Activated CD4-positive, alpha-beta memory T cell treated with anti-CD3 and anti-CD28 coated beads, Interleukin-2, amount 10 ng/mL, durations not matched to agents 7 days and 5 days (primary cell): ENCODE data around the gene IL5RA. TPM values are rescaled to one million over a fixed set of nuclear protein-coding genes. Genes with fewer than 3 reads are reported as not detected.

Experiments
- CTCF ChIA-PET: fragments of 350-600 bp; sonication (Branson Sonifier 250); formaldehyde crosslinking; loops from one replicate; lab custom pipeline; 2021; ENCODE audit warnings: antibody characterized with exemption, inconsistent platforms; lab: Charles Lee
- POLR2A ChIA-PET: fragments of 350-600 bp; sonication (Branson Sonifier 250); formaldehyde crosslinking; loops from one replicate; lab custom pipeline; 2021; ENCODE audit warnings: antibody characterized with exemption; lab: Charles Lee
- DNase-seq: peaks from one replicate; pipeline ENCODE4 v3.0.0-alpha.2; 2020
- H3K27ac Mint-ChIP-seq: one replicate; pipeline ENCODE4 v1.8.0; 2021; ENCODE audit warnings: mild to moderate bottlenecking, mixed read lengths
- H3K27me3 Mint-ChIP-seq: one replicate; pipeline ENCODE4 v1.8.0; 2021; ENCODE audit warnings: mixed read lengths
- H3K36me3 Mint-ChIP-seq: one replicate; pipeline ENCODE4 v1.8.0; 2021; ENCODE audit warnings: low read depth, mixed read lengths
- H3K4me1 Mint-ChIP-seq: one replicate; pipeline ENCODE4 v1.8.0; 2021; ENCODE audit warnings: mixed read lengths
- H3K4me3 Mint-ChIP-seq: one replicate; pipeline ENCODE4 v1.8.0; 2021; ENCODE audit warnings: mild to moderate bottlenecking, mixed read lengths
- H3K9me3 Mint-ChIP-seq: one replicate; pipeline ENCODE4 v1.8.0; 2021; ENCODE audit warnings: mixed read lengths
- total RNA-seq, 2 experiments: library from RNA; stranded (reverse); gene quantifications; one replicate each; pipeline ENCODE4 v1.2.3, GENCODE V29; 2021

IL5RA gene
- total RNA-seq, 2 experiments from 2014 or later = not detected

DNA sequence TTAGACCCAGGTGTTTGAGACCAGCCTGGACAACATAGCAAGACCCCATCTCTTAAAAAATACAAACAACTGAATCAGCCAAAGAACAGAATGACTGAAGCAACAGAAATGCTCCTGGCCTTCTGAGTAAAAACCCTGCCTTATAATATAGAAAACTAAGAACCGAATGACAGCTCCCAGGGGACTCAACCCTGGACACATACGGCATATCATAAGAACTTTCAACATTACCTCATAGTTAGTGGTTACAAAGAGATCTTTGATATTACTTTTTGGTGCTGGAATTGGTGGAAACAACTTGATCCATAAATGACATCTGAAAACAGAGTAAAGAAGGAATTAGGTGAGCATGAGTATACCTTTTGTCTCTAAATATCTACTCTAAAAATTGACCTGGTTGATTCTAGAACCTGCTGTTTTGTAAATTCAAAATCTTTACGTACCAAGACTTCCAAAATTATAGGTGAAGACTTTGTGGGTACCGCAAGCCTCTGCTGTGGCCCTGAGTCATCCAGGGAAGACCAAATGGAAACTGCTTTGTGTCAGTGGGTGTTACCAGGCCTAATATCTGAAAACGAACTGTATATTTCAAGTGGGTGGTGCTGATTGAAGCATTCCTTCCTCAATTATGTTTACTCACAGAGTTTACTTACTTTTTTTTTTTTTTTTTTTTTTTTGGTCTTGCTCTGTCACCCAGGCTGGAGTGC, 35.5 kb downstream of the IL5RA start:
- H3K9me3 Mint-ChIP-seq = no peaks in the 10 kb centered on the region
- H3K27me3 Mint-ChIP-seq = no peaks in the 10 kb centered on the region
- ChIA-PET CTCF (no interaction called here), POLR2A (no interaction called here)
- H3K4me1 Mint-ChIP-seq = no peaks in the 10 kb centered on the region
- no peak overlapping the region for H3K4me3 Mint-ChIP-seq
- H3K36me3 Mint-ChIP-seq = no peaks in the 10 kb centered on the region
- no peak overlapping the region for H3K27ac Mint-ChIP-seq
- no peak for DNase-seq

DNA sequence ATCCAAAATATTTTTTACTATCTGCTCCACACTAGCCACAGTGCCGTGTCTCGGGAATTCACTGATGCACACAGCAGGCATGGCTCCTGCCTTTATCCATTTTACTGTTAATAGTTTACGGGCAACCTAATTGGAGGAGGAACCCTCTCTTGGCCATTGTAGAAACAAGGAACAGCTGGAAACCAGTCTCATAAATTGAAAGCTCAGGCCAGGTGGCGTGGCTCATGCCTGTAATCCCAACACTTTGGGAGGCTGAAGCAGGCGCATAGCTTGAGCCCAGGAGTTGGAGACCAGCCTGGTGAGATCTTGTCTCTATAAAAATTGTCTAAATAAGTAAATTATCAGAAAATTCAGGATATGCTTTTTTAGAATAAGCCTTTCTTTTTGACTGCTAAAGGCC, 39.0 kb downstream of the IL5RA start:
- Mint-ChIP-seq H3K9me3 (no peaks in the 10 kb centered on the region), H3K27ac (no peak overlapping the region), H3K27me3 (no peaks in the 10 kb centered on the region), H3K36me3 (no peaks in the 10 kb centered on the region), H3K4me1 (no peaks in the 10 kb centered on the region), H3K4me3 (no peak overlapping the region)
- CTCF ChIA-PET = no interaction called here
- no peak for DNase-seq
- POLR2A ChIA-PET = no interaction called here

DNA sequence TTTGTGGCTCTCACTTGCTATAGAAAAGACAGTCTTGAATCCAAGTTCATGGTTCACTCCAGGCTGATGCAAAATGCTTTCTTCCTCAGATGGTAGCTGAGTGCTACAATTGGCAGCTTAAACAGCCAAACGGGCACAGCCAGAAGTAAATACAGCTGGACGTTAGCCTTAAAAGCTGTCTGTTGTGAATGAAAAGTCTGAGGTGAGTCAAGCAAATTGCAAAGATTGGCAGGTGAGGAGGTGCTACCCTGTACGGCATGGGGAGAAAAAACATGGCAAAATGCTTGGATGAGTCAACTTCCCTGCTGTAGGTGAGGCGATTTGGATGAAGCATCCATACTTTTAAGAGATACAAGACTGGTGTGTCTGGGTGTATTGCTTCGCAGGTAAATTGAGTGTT, 40.5 kb downstream of the IL5RA start:
- ChIA-PET POLR2A (no interaction called here), CTCF (interaction anchor here (0.6 kb wide), 1 partner anchor 66 kb away, joined by 4 read pairs; no protein-coding TSS in a partner anchor)
- H3K27me3 Mint-ChIP-seq = no peaks in the 10 kb centered on the region
- no peaks in the 10 kb centered on the region for H3K9me3 Mint-ChIP-seq
- DNase-seq = no peak
- H3K27ac Mint-ChIP-seq = no peak overlapping the region
- H3K36me3 Mint-ChIP-seq = no peaks in the 10 kb centered on the region
- no peak overlapping the region for H3K4me3 Mint-ChIP-seq
- H3K4me1 Mint-ChIP-seq = no peaks in the 10 kb centered on the region

DNA sequence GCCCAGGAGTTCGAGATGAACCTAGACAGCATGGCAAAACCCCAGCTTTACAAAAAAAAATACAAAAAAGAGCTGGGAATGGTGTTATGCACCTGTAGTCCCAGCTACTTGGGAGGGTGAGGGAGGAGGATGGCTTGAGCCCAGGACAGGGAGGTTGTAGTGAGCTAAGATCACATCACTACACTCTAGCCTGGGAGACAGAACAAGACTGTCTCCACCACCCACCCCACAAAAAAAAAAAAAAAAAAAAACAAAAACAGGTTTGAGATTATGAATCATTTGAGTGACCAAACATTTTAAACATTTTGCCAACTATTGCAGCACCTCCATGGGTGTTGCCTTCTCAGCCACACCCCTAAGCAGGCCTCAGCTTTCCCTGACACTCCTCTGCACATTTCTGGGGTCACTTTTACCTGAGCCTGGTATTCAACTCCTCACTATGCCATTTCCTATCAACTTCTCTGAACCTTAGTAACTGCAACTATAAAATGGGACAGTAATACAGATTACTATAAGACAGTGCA, 41.8 kb downstream of the IL5RA start:
- Mint-ChIP-seq H3K9me3 (no peaks in the 10 kb centered on the region), H3K27me3 (no peaks in the 10 kb centered on the region), H3K4me1 (no peaks in the 10 kb centered on the region), H3K4me3 (no peak overlapping the region), H3K27ac (no peak overlapping the region), H3K36me3 (no peaks in the 10 kb centered on the region)
- ChIA-PET CTCF (no interaction called here), POLR2A (no interaction called here)
- DNase-seq = no peak

DNA sequence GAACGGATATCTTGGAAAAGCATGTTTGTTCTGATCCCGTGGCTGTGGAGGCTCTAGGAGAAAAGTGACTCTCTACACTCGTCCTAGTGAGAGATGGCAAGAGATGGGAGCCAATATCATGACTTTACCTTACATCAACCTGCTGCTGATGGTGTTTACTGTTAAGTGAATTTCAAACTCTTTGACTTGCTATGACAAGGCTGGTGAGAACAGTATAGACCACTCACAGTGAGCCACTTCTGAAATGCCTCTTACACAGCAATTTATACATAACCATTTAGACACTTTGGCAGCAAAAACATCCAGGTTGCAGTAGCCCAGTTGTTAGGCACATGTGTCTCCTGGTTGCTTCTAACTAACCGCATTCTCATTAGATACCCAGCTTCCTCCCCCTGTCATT, 43.3 kb downstream of the IL5RA start:
- no peaks in the 10 kb centered on the region for H3K4me1 Mint-ChIP-seq
- no peaks in the 10 kb centered on the region for H3K9me3 Mint-ChIP-seq
- POLR2A ChIA-PET = no interaction called here
- no peak overlapping the region for H3K4me3 Mint-ChIP-seq
- DNase-seq = no peak
- no peaks in the 10 kb centered on the region for H3K27me3 Mint-ChIP-seq
- H3K36me3 Mint-ChIP-seq = no peaks in the 10 kb centered on the region
- H3K27ac Mint-ChIP-seq = no peak overlapping the region
- CTCF ChIA-PET = no interaction called here

DNA sequence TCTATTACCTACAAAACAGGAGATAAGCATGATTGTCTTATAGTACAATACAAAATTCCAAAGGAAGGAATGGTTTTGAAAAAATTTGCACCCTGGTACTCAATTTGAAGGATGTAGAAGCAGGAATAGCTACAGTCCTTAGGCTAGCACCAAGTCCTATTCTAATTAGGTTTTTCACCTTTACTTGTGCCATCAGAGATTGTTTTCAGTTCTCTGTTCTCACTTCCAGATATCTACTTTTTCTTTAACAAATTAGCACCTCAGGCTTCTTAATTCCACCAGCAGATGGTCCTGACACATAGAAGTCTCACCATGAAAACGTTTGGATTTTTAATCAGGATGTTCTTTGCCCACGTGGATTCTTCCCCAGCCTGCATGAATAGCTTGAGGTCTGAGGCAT, 43.8 kb downstream of the IL5RA start:
- no peak for DNase-seq
- Mint-ChIP-seq H3K4me1 (no peaks in the 10 kb centered on the region), H3K27me3 (no peaks in the 10 kb centered on the region), H3K9me3 (no peaks in the 10 kb centered on the region), H3K27ac (no peak overlapping the region), H3K4me3 (no peak overlapping the region), H3K36me3 (no peaks in the 10 kb centered on the region)
- ChIA-PET CTCF (no interaction called here), POLR2A (no interaction called here)

DNA sequence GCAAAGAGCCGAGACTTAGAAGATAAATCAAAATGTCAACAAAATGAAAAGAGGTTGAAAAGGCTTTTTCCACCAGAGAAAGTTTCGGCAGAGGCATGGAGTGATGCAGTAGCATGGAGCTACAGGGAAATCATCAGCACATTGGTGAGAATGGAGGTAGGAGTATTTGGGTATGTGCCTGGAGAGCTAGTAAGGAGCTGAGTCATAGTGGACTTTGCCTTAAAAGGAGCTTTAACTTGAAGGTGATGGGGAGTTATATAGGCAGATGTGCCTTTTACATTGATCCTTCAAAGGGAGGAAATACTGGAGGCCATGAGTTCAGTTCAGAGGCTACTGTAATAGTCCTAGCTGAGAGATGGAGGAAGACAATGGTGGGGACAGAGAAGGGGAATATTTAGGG, 44.3 kb downstream of the IL5RA start:
- no peak for DNase-seq
- Mint-ChIP-seq H3K36me3 (no peaks in the 10 kb centered on the region), H3K27me3 (no peaks in the 10 kb centered on the region), H3K9me3 (no peaks in the 10 kb centered on the region), H3K4me1 (no peaks in the 10 kb centered on the region), H3K27ac (no peak overlapping the region), H3K4me3 (no peak overlapping the region)
- ChIA-PET POLR2A (no interaction called here), CTCF (interaction anchor here (0.8 kb wide), 1 partner anchor 297 kb away, joined by 3 read pairs; no protein-coding TSS in a partner anchor)

DNA sequence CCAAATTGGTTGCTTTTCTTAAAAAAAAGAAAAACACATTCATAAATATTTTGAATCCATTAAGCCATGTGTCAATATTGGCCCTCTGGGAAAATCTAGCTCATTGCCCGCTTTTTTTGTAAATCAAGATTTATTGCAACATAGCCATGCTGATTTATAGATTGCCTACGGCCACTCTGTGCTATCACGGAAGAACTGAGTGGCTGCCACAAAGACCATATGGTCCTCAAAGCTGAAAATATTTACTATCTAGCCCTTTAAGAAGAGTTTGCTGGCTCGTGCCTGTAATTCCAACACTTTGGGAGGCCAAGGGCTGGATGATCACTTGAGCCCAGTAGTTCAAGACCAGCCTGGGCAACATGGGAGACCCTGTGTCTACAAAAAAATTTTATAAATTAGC, 45.9 kb downstream of the IL5RA start:
- Mint-ChIP-seq H3K4me3 (no peak overlapping the region), H3K4me1 (no peaks in the 10 kb centered on the region), H3K27ac (no peak overlapping the region), H3K27me3 (no peaks in the 10 kb centered on the region), H3K9me3 (no peaks in the 10 kb centered on the region), H3K36me3 (no peaks in the 10 kb centered on the region)
- DNase-seq = no peak
- ChIA-PET CTCF (no interaction called here), POLR2A (no interaction called here)

DNA sequence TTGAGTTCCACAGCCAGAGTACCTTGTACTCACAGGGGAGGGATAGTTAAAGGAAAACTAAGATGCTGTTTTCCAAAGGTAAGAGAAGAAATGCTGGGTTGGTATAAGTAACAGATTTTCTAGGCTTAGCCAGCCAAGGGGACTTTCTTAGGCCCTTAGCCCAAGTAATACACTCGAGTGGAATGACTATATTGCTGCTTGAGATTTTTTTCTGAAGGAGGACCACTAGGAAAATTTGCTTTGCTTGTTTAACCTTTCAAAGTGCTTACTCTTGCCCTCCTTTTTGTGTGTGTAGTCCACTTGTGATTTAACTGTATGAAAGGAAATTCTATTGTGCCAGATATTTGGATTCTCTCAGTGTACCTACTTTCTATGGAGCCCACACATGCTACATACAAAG, 50.5 kb downstream of the IL5RA start:
- Mint-ChIP-seq H3K27ac (no peak overlapping the region), H3K9me3 (no peaks in the 10 kb centered on the region), H3K27me3 (peaks cover 2% of the 10 kb centered on the region), H3K36me3 (no peaks in the 10 kb centered on the region), H3K4me3 (no peak overlapping the region), H3K4me1 (no peaks in the 10 kb centered on the region)
- CTCF ChIA-PET = no interaction called here
- POLR2A ChIA-PET = no interaction called here
- DNase-seq = no peak

DNA sequence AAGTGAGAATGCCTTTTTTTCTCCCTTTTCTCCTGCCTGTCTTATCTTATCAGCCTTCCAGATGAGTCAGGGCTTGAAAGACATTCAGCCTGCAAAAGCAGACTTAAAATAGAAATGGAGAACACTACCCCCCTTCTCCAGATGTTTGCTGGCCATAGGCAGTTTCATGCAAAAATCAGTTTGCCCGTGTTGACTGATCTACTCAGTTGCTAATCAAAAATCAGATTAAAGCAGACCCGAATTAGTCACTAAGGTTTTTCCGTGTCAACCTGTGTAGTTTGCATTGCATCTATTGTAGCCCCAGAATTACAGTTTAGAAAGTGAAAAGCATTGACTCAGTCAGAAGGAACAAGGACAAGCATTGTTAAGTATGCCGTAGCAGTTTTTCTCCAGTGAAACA, 56.2 kb downstream of the IL5RA start:
- ChIA-PET CTCF (no interaction called here), POLR2A (no interaction called here)
- H3K9me3 Mint-ChIP-seq = no peaks in the 10 kb centered on the region
- DNase-seq = no peak
- H3K4me3 Mint-ChIP-seq = no peak overlapping the region
- peaks cover 2% of the 10 kb centered on the region for H3K27me3 Mint-ChIP-seq
- H3K36me3 Mint-ChIP-seq = no peaks in the 10 kb centered on the region
- H3K4me1 Mint-ChIP-seq = no peaks in the 10 kb centered on the region
- no peak overlapping the region for H3K27ac Mint-ChIP-seq

DNA sequence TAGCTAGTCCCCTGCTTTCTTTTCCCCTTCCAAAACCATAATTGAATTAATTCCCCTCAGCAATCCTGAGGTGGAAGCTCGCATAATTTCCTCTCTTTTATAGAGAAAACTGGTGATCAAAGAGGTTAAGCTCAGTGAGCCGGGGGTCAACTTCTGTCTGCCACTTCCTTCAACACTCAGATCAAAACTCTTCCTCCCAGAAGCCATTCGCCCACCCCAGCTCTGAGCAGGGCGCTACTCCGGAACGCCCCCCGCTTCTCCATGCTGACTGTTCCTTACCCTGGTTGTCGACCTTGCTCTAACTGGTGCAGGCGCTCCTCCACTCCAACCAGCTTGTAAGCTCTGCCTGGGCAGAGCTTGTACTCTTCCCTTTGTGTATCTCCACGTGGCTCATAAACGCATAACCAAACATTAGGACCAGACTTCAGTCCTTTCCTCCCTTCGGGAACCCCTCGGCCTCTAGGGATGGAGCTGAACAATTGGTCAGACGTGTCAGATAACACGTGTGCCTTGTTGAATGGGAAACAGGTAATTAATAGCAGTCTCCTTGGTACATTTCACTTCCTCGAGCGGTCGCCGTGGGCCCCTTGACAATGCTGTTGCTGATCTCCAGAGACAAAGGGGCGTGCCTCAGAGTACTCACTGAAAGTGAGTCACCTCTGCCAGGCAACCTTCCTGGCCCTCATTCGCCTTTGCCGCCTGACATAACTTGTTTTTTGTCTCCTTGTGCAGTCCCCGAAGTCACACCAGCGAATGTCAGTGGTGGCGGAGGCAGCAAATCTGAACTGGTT, 71.8 kb downstream of the IL5RA start:
- H3K4me1 Mint-ChIP-seq = no peaks in the 10 kb centered on the region
- no peak overlapping the region for H3K4me3 Mint-ChIP-seq
- DNase-seq = no peak
- H3K27ac Mint-ChIP-seq = no peak overlapping the region
- ChIA-PET POLR2A (no interaction called here), CTCF (no interaction called here)
- no peaks in the 10 kb centered on the region for H3K36me3 Mint-ChIP-seq
- H3K27me3 Mint-ChIP-seq = no peaks in the 10 kb centered on the region
- no peaks in the 10 kb centered on the region for H3K9me3 Mint-ChIP-seq

DNA sequence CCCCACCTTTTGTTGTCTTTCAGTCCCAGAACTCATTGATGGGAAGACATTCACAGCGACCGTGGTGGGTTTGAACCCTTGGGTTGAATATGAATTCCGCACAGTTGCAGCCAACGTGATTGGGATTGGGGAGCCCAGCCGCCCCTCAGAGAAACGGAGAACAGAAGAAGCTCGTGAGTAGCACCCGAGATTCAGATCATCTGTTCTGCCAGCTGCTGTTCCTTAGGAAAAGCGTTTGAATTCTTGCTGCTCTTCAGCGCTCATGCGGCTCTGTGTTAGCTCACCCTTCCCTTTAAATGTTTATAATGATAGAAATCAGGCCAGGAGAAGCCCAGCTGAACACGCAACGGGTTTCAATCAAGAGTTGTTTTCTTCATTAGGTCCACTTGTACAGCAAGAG, 73.0 kb downstream of the IL5RA start:
- no peak for DNase-seq
- POLR2A ChIA-PET = no interaction called here
- Mint-ChIP-seq H3K27ac (no peak overlapping the region), H3K4me3 (no peak overlapping the region), H3K27me3 (no peaks in the 10 kb centered on the region), H3K9me3 (no peaks in the 10 kb centered on the region), H3K4me1 (no peaks in the 10 kb centered on the region), H3K36me3 (no peaks in the 10 kb centered on the region)
- CTCF ChIA-PET = no interaction called here

DNA sequence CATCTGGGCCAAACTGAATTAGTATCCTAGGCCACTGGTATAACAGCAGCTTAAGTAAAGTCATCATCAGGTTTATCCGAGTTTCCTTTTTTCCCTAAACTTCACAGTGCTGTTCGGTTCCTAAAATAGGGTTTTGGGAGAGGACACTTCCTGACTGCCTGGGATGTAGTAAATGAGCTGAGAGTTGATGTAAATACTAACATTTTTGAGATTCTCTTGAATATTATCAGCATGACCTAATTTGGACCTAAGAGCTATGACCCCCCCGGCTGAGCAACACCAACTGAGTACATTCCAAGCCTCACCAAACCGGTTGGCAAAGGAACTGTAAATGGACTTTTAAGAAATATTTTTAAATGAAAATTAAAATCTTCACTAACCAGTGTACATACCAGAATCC, 78.8 kb downstream of the IL5RA start:
- no peaks in the 10 kb centered on the region for H3K9me3 Mint-ChIP-seq
- H3K27ac Mint-ChIP-seq = no peak overlapping the region
- POLR2A ChIA-PET = no interaction called here
- H3K4me1 Mint-ChIP-seq = peaks cover 7% of the 10 kb centered on the region
- H3K27me3 Mint-ChIP-seq = no peaks in the 10 kb centered on the region
- DNase-seq = no peak
- no peaks in the 10 kb centered on the region for H3K36me3 Mint-ChIP-seq
- CTCF ChIA-PET = no interaction called here
- H3K4me3 Mint-ChIP-seq = no peak overlapping the region
